Middle frontal gyrus (tissue), 1 donor: ENCODE data around the gene TANC2.

ENCODE experiments used
- DNase-seq: peaks from one replicate; pipeline ENCODE4 v3.0.0-alpha.2; 2015; ENCODE audit warnings: low spot score; ENCODE audit errors: extremely low spot score

The TANC2 gene

GRCh38 chr17:63001689-63002394, 35.8 kb downstream of the TANC2 start:
- DNase-seq: no peak

- DNase-seq: no peak
Observed at GRCh38 chr17:63002625-63003024, 36.6 kb downstream of the TANC2 start.

GRCh38 chr17:63015824-63016223, 49.8 kb downstream of the TANC2 start:
- no peak for DNase-seq
